ENCODE measurements around the gene CEP41. TPM values are rescaled to one million over a fixed set of nuclear protein-coding genes. Genes with fewer than 3 reads are reported as not detected.

CEP41 gene
- total RNA-seq, 1 donor: 12.5 TPM

DNA sequence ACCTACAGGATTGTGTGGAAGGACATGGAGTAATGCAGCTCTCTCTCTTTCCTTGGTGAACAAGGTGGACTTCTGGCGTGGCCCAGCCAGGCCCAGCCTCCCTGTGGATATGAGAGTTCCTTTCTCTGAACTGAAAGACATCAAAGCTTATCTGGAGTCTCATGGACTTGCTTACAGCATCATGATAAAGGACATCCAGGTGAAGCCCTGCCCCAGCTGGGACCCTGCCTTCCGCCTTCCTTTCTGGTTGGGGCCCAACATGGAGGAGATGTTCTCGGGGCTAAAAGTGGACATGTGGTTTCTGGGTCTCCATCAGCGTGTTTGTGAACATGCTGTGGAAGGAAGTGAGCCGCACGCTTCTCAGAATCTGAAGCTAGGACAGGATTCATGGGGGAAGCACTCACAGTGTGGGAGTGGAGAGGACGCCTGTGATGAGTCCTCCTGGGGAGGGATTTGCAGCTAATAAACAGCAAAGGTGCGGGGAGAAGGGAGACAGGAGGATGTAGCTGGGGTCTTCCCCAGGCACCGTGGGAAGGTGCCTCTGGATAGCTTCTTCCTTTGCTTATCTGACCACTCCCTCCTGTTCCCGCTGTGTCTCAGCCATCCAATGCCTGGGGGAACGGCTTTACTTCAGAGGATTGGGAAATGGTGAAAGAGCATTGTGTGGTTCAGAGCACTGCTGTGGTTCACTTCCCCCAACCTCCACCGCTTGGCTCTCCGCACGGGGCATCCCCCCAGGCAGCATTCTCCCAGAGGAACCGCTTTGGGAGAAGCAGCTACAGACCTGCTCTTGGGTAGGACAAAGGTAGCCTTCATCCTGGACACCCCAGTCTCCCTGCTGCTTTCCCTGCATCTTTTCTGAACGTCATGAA, 90.7 kb downstream of the CEP41 start:
- TF ChIP-seq, protein P1, sequence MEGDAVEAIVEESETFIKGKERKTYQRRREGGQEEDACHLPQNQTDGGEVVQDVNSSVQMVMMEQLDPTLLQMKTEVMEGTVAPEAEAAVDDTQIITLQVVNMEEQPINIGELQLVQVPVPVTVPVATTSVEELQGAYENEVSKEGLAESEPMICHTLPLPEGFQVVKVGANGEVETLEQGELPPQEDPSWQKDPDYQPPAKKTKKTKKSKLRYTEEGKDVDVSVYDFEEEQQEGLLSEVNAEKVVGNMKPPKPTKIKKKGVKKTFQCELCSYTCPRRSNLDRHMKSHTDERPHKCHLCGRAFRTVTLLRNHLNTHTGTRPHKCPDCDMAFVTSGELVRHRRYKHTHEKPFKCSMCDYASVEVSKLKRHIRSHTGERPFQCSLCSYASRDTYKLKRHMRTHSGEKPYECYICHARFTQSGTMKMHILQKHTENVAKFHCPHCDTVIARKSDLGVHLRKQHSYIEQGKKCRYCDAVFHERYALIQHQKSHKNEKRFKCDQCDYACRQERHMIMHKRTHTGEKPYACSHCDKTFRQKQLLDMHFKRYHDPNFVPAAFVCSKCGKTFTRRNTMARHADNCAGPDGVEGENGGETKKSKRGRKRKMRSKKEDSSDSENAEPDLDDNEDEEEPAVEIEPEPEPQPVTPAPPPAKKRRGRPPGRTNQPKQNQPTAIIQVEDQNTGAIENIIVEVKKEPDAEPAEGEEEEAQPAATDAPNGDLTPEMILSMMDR (IDR thresholded peaks at IDR 0.05; ENCODE audit: insufficient read depth, low read depth, low read length): no peak
- peak; percentile 88 for DNase-seq (ENCODE audit: low read depth)
- no peak overlapping the region for H3K4me3 ChIP-seq (ENCODE audit: low read depth, low read length)

DNA sequence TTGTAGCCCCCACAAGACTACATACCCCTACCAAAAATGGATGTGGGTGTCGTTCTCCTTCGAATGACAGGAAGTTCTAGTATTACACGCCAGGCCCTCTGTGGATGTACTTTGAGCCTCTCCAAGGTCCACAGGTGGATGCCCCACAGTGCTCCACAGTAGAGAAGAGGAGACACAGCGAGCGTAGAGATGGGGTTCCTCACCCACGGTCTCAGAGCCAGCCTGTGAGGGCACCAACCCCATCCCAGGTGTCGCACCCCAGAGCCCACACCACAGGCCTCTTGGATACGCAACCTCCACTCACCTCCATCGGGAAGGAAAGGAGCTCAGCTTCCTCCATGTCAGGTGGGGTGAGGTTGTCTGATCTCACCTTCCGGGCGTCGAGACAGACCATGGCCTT, 93.9 kb downstream of the CEP41 start:
- H3K4me3 ChIP-seq (ENCODE audit: low read depth, low read length): no peak overlapping the region
- TF ChIP-seq, protein P1 (IDR thresholded peaks at IDR 0.05; ENCODE audit: insufficient read depth, low read depth, low read length): no peak
- no peak for DNase-seq (ENCODE audit: low read depth)

DNA sequence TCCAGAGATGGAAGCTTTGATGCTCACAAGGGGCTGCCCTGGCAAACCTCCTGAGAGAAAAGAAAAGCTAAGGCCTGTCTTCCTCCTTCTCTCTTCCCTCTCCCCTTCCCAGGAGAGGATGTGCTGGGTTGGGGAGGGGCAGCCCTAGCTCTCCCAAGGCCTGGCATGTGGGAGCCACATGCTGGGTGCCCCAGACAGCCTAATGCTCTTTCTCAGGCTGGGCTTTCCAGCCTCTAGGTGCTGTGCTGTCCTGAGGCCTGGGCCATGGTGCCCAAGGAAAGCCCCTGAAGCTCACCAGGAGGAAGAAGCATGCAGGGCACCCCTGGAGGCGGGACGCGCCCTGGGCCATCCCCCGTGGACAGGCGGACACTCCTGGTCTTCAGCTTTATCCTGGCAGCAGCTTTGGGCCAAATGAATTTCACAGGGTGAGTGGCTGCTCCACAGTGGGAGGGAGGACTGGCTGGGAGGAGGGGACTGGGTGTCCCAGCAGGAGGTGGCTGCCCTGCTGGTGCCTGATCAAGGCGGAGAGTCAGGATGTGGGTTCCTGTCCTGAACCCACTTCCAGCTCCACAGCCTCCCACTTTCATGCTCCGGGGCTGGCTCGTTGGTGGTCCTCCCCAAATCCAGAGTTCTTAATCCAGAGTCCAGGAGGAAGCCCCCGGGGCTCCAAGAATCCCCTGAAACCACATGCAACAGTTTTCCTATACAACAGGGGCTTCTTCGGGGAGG, 94.5 kb downstream of the CEP41 start:
- H3K4me3 ChIP-seq (ENCODE audit: low read depth, low read length): no peak overlapping the region
- no peak for DNase-seq (ENCODE audit: low read depth)
- TF ChIP-seq, protein P1 (IDR thresholded peaks at IDR 0.05; ENCODE audit: insufficient read depth, low read depth, low read length): no peak

DNA sequence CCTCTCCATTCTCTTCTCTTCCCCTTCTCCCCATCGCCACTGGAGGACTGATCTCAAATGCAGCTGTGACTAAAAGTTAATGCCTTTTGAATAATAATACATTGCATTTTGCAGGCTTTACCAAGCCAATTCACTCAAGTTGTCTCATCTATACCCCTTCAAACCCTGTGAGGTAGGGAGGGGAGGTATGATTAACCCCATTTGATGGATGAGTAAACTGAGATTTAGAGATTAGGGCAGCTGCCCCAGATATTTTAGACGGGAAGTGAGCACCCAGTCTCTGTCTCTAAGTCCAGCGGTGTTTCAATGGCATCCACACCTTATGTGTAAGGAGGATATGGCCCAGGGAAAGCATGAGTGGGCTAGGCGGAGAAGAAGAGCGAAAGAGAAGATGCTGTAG, 95.1 kb downstream of the CEP41 start:
- TF ChIP-seq, protein P1 (IDR thresholded peaks at IDR 0.05; ENCODE audit: insufficient read depth, low read depth, low read length): no peak
- DNase-seq (ENCODE audit: low read depth): no peak
- H3K4me3 ChIP-seq (ENCODE audit: low read depth, low read length): no peak overlapping the region

DNA sequence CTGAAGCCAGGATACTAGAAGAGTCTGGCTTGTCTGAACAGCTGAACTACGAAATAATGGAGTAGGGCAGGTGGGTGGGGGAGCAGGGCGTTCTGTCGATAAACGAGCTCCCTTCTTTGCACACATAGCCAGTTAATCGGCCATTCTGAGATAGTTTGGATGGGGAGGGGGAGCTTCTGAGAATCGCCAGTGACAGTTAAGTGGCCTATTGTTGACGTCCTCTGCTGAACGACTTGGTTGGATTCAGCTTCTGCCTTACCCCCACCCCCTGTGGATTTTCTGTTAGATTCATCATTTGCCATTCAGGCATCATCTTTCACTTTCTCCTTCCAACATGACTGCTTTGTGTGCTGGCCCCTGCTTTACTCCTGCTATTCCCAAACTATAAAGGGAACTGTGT, 95.7 kb downstream of the CEP41 start:
- TF ChIP-seq, protein P1 (IDR thresholded peaks at IDR 0.05; ENCODE audit: insufficient read depth, low read depth, low read length): no peak
- no peak for DNase-seq (ENCODE audit: low read depth)
- H3K4me3 ChIP-seq (ENCODE audit: low read depth, low read length): no peak overlapping the region

DNA sequence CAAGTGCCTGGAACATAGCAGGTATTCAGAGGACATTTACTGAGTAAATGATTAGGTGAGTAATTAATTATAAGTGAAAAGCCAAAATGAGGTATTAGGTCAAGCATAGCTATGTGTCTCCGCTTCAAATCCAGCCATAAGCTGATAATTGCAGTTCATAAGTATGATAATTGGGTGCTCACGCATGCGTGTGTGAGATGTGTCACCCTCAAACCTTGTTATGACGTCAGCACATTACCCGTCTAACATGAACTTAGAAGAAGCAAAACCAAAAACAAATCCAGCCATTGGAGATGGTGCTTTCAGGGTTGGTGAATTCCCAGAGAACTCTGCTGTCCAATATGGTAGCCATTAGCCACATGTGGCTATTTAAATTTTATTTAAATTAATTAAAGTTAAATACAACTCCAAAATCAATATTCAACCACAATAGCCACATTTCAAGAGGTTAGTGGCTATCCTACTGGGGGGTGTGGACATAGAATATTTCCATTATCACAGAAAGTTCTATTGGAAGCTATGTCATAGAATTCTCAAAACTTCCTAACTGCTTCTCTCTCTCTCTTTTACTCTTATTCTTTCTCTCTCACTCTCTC, 96.4 kb downstream of the CEP41 start, which contains the start of gene CPA5:
TSS of gene CPA5 (plus strand) at position 546 of the 596 bp plus-strand sequence. CDS start 1,670 bp downstream, outside the sequence.
- H3K4me3 ChIP-seq (ENCODE audit: low read depth, low read length): no peak within 1 kb of the TSS
- TF ChIP-seq, protein P1 (IDR thresholded peaks at IDR 0.05; ENCODE audit: insufficient read depth, low read depth, low read length): no peak
- DNase-seq (ENCODE audit: low read depth): no peak

Small RNA genes within 50 kb of the gene (small RNA-seq; reads per million reads assigned to genes)
- gene RF02148: not detected
- not detected for gene RF02149
- gene RF02150: not detected

Other genes starting within 250 kb of the CEP41 start
- 16.4 and 16.8 TPM in 2 replicates for gene TMEM209, start 235.6 kb downstream of the CEP41 start, total RNA-seq
- under 0.01 and 0.43 TPM in 2 replicates for gene SSMEM1, start 233.2 kb downstream of the CEP41 start, total RNA-seq
- gene CPA2, start 174.2 kb downstream of the CEP41 start, total RNA-seq: 0.32 TPM in 1 of 2 replicates, not detected in the other
- 22.5 and 90.2 TPM in 2 replicates for gene CPA4, start 147.9 kb downstream of the CEP41 start, total RNA-seq
- not detected in 2 replicates for gene CPA5, start 96.2 kb downstream of the CEP41 start, total RNA-seq
- 0.32 and 0.86 TPM in 2 replicates for gene CPA1, start 60.5 kb downstream of the CEP41 start, total RNA-seq
- gene MEST, start 51.1 kb upstream of the CEP41 start, total RNA-seq: 302 and 606 TPM in 2 replicates
- gene COPG2, start 227.7 kb upstream of the CEP41 start, total RNA-seq: 43.5 and 47.9 TPM in 2 replicates
- gene TSGA13, start 245.5 kb upstream of the CEP41 start, total RNA-seq: not detected in 2 replicates

All from fibroblast of villous mesenchyme (primary cell).